DOHH2 (cell line): ENCODE results near the gene C19orf25.
A peak's percentile ranks its signal among the peaks of the same experiment; 100 is the strongest.

Source experiments
- EZH2phosphoT487 ChIP-seq: fragments of 200-600 bp; sonication (generic); IDR thresholded peaks from 2 replicates; pipeline ENCODE4 v1.6.1; 2017; ENCODE audit warnings: borderline replicate concordance, mild to moderate bottlenecking, antibody characterized with exemption, low read length, moderate library complexity, mixed read lengths
- TF ChIP-seq, protein P1 (sequence below): fragments of 200-600 bp; sonication (generic); IDR thresholded peaks from one replicate; pipeline ENCODE4 v1.5.1; 2014; ENCODE audit warnings: antibody characterized with exemption, mild to moderate bottlenecking, low read depth, low read length; ENCODE audit not compliant: poor library complexity, severe bottlenecking

DNA sequence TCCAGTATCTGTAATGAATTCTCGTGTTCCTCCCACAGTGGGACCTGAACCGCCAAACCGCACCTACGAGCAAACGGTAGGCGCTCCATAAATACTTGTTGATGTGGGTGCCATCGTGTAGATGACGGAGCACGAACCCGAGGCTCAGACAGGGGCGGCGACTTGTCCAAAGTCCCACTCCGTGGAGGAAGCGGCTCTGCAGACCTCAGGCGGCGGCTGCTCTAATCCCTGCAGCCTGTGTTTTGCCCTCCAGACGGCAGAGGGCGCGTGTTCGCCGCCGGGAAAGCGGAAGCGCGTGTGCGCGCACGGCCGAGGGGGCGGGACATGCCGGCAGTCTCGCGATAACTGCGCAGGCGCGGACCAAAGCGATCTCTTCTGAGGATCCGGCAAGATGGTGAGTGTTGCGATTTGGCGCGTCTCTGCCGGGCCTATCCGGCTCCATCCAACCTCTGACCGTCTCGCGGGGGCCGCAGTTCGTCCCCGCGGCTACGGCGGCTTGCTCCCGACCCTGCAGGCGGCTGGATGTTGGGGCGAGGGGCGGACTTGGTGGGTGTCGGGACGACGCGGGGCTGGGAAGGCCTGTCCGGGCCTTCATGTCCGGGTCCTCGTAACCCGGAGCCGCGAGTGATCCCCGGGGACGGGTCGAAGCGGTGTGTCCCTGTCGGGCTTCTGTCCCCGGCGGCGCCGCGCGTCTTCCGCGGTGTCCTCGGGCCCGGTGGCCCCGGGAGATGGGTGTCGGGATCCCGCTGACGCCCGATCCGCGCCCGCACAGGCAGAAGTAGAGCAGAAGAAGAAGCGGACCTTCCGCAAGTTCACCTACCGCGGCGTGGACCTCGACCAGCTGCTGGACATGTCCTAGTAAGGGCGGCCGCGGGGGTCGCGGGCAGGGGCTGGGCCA is 40.7 kb downstream of the C19orf25 start, which contains the start of gene RPS15:
- TF ChIP-seq, protein P1, sequence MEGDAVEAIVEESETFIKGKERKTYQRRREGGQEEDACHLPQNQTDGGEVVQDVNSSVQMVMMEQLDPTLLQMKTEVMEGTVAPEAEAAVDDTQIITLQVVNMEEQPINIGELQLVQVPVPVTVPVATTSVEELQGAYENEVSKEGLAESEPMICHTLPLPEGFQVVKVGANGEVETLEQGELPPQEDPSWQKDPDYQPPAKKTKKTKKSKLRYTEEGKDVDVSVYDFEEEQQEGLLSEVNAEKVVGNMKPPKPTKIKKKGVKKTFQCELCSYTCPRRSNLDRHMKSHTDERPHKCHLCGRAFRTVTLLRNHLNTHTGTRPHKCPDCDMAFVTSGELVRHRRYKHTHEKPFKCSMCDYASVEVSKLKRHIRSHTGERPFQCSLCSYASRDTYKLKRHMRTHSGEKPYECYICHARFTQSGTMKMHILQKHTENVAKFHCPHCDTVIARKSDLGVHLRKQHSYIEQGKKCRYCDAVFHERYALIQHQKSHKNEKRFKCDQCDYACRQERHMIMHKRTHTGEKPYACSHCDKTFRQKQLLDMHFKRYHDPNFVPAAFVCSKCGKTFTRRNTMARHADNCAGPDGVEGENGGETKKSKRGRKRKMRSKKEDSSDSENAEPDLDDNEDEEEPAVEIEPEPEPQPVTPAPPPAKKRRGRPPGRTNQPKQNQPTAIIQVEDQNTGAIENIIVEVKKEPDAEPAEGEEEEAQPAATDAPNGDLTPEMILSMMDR: peak; percentile 90
- TF ChIP-seq EZH2phosphoT487: no peak
